ENCODE measurements around the gene TM6SF1. TPM values are rescaled to one million over a fixed set of nuclear protein-coding genes. Genes with fewer than 3 reads are reported as not detected.

The TM6SF1 gene
- total RNA-seq, 1 experiment from 2014 or later = not detected

DNA sequence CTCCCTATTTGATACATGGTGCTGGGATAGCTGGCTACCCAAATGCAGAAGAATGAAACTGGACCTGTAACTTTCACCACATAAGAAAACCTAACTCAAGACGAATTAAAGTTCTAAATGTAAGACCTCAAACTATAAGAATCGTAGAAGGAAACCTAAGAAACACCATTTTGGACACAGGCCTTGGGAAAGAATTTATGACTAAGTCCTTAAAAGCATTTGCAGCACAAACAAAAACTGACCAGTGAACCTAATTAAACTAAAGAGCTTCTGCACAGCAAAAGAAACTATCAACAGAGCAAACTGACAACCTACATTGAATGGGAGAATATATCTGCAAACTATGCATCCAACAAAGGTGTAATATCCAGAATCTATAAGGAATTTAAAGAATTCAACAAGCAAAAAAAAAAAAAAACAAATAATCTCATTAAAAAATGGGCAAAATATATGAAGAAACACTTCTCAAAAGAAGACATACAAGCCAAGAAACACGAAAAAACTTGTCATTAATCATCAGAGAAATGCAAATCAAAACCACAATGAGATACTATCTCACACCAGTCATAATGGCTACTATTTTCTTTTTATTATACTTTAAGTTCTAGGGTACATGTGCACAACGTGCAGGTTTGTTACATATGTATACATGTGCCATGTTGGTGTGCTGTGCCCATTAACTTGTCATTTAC lies 63.2 kb downstream of the TM6SF1 start:
- no peak for DNase-seq
- Histone ChIP-seq H3K4me1 (no peaks in the 10 kb centered on the region), H3K36me3 (ENCODE audit: control insufficient read depth, insufficient read depth, low read length) (no peaks in the 10 kb centered on the region), H3K27me3 (replicated peaks; ENCODE audit: control insufficient read depth, insufficient read depth, low read length) (no peaks in the 10 kb centered on the region), H3K9me3 (no peaks in the 10 kb centered on the region), H3K4me3 (ENCODE audit: low read depth, low read length) (no peak overlapping the region)
- intact Hi-C loops (cut with micrococcal nuclease; ENCODE audit: unreplicated experiment) = no loop called here
- no peaks in the 10 kb centered on the region for H3K4me1 Mint-ChIP-seq (ENCODE audit: low read depth, unreplicated experiment)
- H3K4me3 Mint-ChIP-seq (ENCODE audit: unreplicated experiment) = no peak overlapping the region
- TF ChIP-seq CTCF (IDR thresholded peaks at IDR 0.05; ENCODE audit: insufficient read depth in 1 of 2, low read depth in 1 of 2, low read length in 1 of 2, severe bottlenecking in 1 of 2, unreplicated experiment in 1 of 2) = no peak
- H3K27me3 Mint-ChIP-seq (ENCODE audit: insufficient read depth, unreplicated experiment) = no peaks in the 10 kb centered on the region
- no peaks in the 10 kb centered on the region for H3K9me3 Mint-ChIP-seq (ENCODE audit: unreplicated experiment)
- POLR2A ChIA-PET = no interaction called here
- CTCF ChIA-PET = no interaction called here
- BruUV-seq (replicated peaks) = no TSS peak
- H3K36me3 Mint-ChIP-seq (ENCODE audit: insufficient read depth, unreplicated experiment) = no peaks in the 10 kb centered on the region
- H3K27ac Mint-ChIP-seq (ENCODE audit: unreplicated experiment) = no peak overlapping the region

DNA sequence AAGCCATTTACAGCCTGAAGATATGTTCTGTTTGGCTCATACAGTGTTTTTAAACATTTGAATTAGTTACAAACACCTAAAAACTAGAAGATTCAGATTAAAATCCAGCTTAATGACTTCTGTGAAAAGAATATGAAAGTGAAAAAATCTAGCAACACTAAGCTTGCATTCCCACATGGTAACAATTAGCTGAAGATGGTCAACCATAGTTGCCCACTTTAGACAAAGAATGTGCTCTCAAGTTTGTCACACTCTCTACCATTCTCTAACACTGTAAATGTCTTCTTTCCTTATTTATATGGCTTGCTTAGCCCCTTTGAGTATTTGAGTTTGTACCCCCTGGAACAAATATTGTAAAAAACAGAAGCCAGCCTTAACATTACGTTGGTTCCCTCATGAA lies 67.4 kb downstream of the TM6SF1 start:
- Histone ChIP-seq H3K4me1 (no peaks in the 10 kb centered on the region), H3K9me3 (no peaks in the 10 kb centered on the region), H3K27me3 (replicated peaks; ENCODE audit: control insufficient read depth, insufficient read depth, low read length) (no peaks in the 10 kb centered on the region), H3K4me3 (ENCODE audit: low read depth, low read length) (no peak overlapping the region), H3K36me3 (ENCODE audit: control insufficient read depth, insufficient read depth, low read length) (no peaks in the 10 kb centered on the region)
- Mint-ChIP-seq H3K27me3 (ENCODE audit: insufficient read depth, unreplicated experiment) (no peaks in the 10 kb centered on the region), H3K4me1 (ENCODE audit: low read depth, unreplicated experiment) (no peaks in the 10 kb centered on the region), H3K9me3 (ENCODE audit: unreplicated experiment) (no peaks in the 10 kb centered on the region), H3K36me3 (ENCODE audit: insufficient read depth, unreplicated experiment) (no peaks in the 10 kb centered on the region), H3K27ac (ENCODE audit: unreplicated experiment) (no peak overlapping the region), H3K4me3 (ENCODE audit: unreplicated experiment) (no peak overlapping the region)
- intact Hi-C loops (cut with micrococcal nuclease; ENCODE audit: unreplicated experiment) = no loop called here
- TF ChIP-seq CTCF (IDR thresholded peaks at IDR 0.05; ENCODE audit: insufficient read depth in 1 of 2, low read depth in 1 of 2, low read length in 1 of 2, severe bottlenecking in 1 of 2, unreplicated experiment in 1 of 2) = no peak
- ChIA-PET CTCF (no interaction called here), POLR2A (no interaction called here)
- no peak for DNase-seq
- no TSS peak for BruUV-seq (replicated peaks)

- Histone ChIP-seq H3K27me3 (replicated peaks; ENCODE audit: control insufficient read depth, insufficient read depth, low read length) (no peaks in the 10 kb centered on the region), H3K36me3 (ENCODE audit: control insufficient read depth, insufficient read depth, low read length) (no peaks in the 10 kb centered on the region), H3K4me1 (no peaks in the 10 kb centered on the region), H3K9me3 (no peaks in the 10 kb centered on the region), H3K4me3 (ENCODE audit: low read depth, low read length) (no peak overlapping the region)
- Mint-ChIP-seq H3K9me3 (ENCODE audit: unreplicated experiment) (no peaks in the 10 kb centered on the region), H3K4me3 (ENCODE audit: unreplicated experiment) (no peak overlapping the region), H3K27ac (ENCODE audit: unreplicated experiment) (no peak overlapping the region), H3K36me3 (ENCODE audit: insufficient read depth, unreplicated experiment) (no peaks in the 10 kb centered on the region), H3K4me1 (ENCODE audit: low read depth, unreplicated experiment) (no peaks in the 10 kb centered on the region), H3K27me3 (ENCODE audit: insufficient read depth, unreplicated experiment) (no peaks in the 10 kb centered on the region)
- intact Hi-C loops (cut with micrococcal nuclease; ENCODE audit: unreplicated experiment) = no loop called here
- CTCF ChIA-PET = no interaction called here
- POLR2A ChIA-PET = no interaction called here
- no peak for TF ChIP-seq CTCF (IDR thresholded peaks at IDR 0.05; ENCODE audit: insufficient read depth in 1 of 2, low read depth in 1 of 2, low read length in 1 of 2, severe bottlenecking in 1 of 2, unreplicated experiment in 1 of 2)
- BruUV-seq (replicated peaks) = no TSS peak
- DNase-seq = no peak
Measured at GRCh38 chr15:83178390-83178789, 70.9 kb downstream of the TM6SF1 start.
